Ammon's horn (tissue), 1 donor: Measurements from ENCODE around the gene DNAJB4.

Source experiments
- DNase-seq: peaks from one replicate; pipeline ENCODE4 v3.0.0-alpha.2; 2016; ENCODE audit warnings: low spot score

The DNAJB4 gene

GRCh38 chr1:78038071-78038470 is 33.3 kb downstream of the DNAJB4 start:
- DNase-seq = no peak

GRCh38 chr1:78038491-78038939 is 33.8 kb downstream of the DNAJB4 start:
- no peak for DNase-seq

GRCh38 chr1:78040484-78041089 is 35.8 kb downstream of the DNAJB4 start:
- DNase-seq = no peak

- DNase-seq = no peak
Observed at GRCh38 chr1:78043436-78043835, 38.7 kb downstream of the DNAJB4 start.

GRCh38 chr1:78044796-78045562 is 40.2 kb downstream of the DNAJB4 start:
- DNase-seq = no peak

- no peak for DNase-seq
Observed at GRCh38 chr1:78045563-78045925, 40.8 kb downstream of the DNAJB4 start.

- no peak for DNase-seq
Observed at GRCh38 chr1:78045926-78046778, 41.4 kb downstream of the DNAJB4 start, which contains the start of gene GIPC2. GIPC2 (plus strand) TSS chr1:78045966; CDS start chr1:78046095, 129 bp downstream.

GRCh38 chr1:78047106-78047505 is 42.4 kb downstream of the DNAJB4 start:
- no peak for DNase-seq

GRCh38 chr1:78047631-78048030 is 42.9 kb downstream of the DNAJB4 start:
- DNase-seq = no peak

GRCh38 chr1:78048446-78048845 is 43.7 kb downstream of the DNAJB4 start:
- no peak for DNase-seq

GRCh38 chr1:78049396-78049795 is 44.7 kb downstream of the DNAJB4 start:
- no peak for DNase-seq

- DNase-seq = no peak
Observed at GRCh38 chr1:78051005-78051404, 46.3 kb downstream of the DNAJB4 start.

- no peak for DNase-seq
Observed at GRCh38 chr1:78052685-78053405, 48.1 kb downstream of the DNAJB4 start.

GRCh38 chr1:78053498-78053897 is 48.8 kb downstream of the DNAJB4 start:
- DNase-seq = no peak

- DNase-seq = no peak
Observed at GRCh38 chr1:78054559-78054958, 49.8 kb downstream of the DNAJB4 start.

GRCh38 chr1:78054972-78055371 is 50.2 kb downstream of the DNAJB4 start:
- no peak for DNase-seq

GRCh38 chr1:78055565-78056132 is 50.9 kb downstream of the DNAJB4 start:
- no peak for DNase-seq

- DNase-seq = no peak
Observed at GRCh38 chr1:78058670-78059069, 53.9 kb downstream of the DNAJB4 start.

- DNase-seq = no peak
Observed at GRCh38 chr1:78060857-78061563, 56.3 kb downstream of the DNAJB4 start.

- no peak for DNase-seq
Observed at GRCh38 chr1:78061825-78062523, 57.2 kb downstream of the DNAJB4 start.
